Keratinocyte (primary cell): Measurements from ENCODE around the gene ZBTB14. TPM values are rescaled to one million over a fixed set of nuclear protein-coding genes. Genes with fewer than 3 reads are reported as not detected.

Experiments used
- DNase-seq: peaks from one replicate; pipeline ENCODE4 v3.0.0-alpha.2; 2011; ENCODE audit warnings: low read depth, missing footprints, low spot score
- FAIRE-seq: peaks from 2 replicates; lab custom pipeline; 2011; peaks lifted over from hg19 to GRCh38; lab: Jason Lieb, UNC
- H2AFZ ChIP-seq: 2 replicates; pipeline ENCODE4 v1.6.0; 2012; ENCODE audit warnings: low read length, control low read depth, inconsistent platforms; ENCODE audit not compliant: control insufficient read depth
- H3K27ac ChIP-seq: 2 replicates; pipeline ENCODE4 v1.5.1; 2011; ENCODE audit warnings: low read length; ENCODE audit not compliant: control insufficient read depth, insufficient read depth
- H3K27me3 ChIP-seq: 3 replicates; pipeline ENCODE4 v1.6.0; 2011; ENCODE audit warnings: low read length; ENCODE audit not compliant: control insufficient read depth, insufficient read depth; ENCODE audit errors: extremely low read depth
- H3K36me3 ChIP-seq, 2 experiments: 2 replicates in 1 of 2; 3 replicates in 1 of 2; pipeline ENCODE4 v1.5.1; 2011; ENCODE audit warnings: low read length in 2 of 2, mild to moderate bottlenecking in 1 of 2; ENCODE audit not compliant: control insufficient read depth in 2 of 2, insufficient read depth in 2 of 2; ENCODE audit errors: extremely low read depth in 1 of 2
- H3K4me1 ChIP-seq: 3 replicates; pipeline ENCODE4 v1.5.1; 2011; ENCODE audit warnings: low read length; ENCODE audit not compliant: control insufficient read depth, insufficient read depth; ENCODE audit errors: extremely low read depth
- H3K4me2 ChIP-seq: 3 replicates; pipeline ENCODE4 v1.6.0; 2011; ENCODE audit warnings: low read depth, low read length; ENCODE audit not compliant: control insufficient read depth, insufficient read depth; ENCODE audit errors: extremely low read depth
- H3K4me3 ChIP-seq, 3 experiments: fragments of 200-600 bp in 1 of 3; sonication (generic) in 1 of 3; 2 replicates in 2 of 3; 3 replicates in 1 of 3; pipeline ENCODE4 v1.5.1; 2011 to 2016; ENCODE audit warnings: low read length in 3 of 3, mild to moderate bottlenecking in 3 of 3, control low read depth in 2 of 3, inconsistent platforms in 1 of 3, low read depth in 1 of 3, mixed read lengths in 1 of 3, mixed run types in 1 of 3, moderate library complexity in 1 of 3; ENCODE audit not compliant: control insufficient read depth in 2 of 3, insufficient read depth in 2 of 3; ENCODE audit errors: extremely low read depth in 1 of 3
- H3K79me2 ChIP-seq: 2 replicates; pipeline ENCODE4 v1.6.0; 2012; ENCODE audit warnings: low read length; ENCODE audit not compliant: control insufficient read depth, insufficient read depth
- H3K9ac ChIP-seq: 3 replicates; pipeline ENCODE4 v1.6.0; 2011; ENCODE audit warnings: low read length; ENCODE audit not compliant: control insufficient read depth, insufficient read depth; ENCODE audit errors: extremely low read depth
- H3K9me1 ChIP-seq: 3 replicates; pipeline ENCODE4 v1.6.0; 2011; ENCODE audit warnings: low read length; ENCODE audit not compliant: control insufficient read depth, insufficient read depth; ENCODE audit errors: extremely low read depth
- H3K9me3 ChIP-seq: 2 replicates; pipeline ENCODE4 v1.5.1; 2012; ENCODE audit warnings: low read depth, low read length; ENCODE audit not compliant: control insufficient read depth
- H4K20me1 ChIP-seq: 3 replicates; pipeline ENCODE4 v1.6.0; 2011; ENCODE audit warnings: low read length; ENCODE audit not compliant: control insufficient read depth, insufficient read depth; ENCODE audit errors: extremely low read depth
- EZH2 ChIP-seq: IDR thresholded peaks from one replicate; pipeline ENCODE4 v1.6.1; 2012; ENCODE audit warnings: inconsistent platforms, mild to moderate bottlenecking, low read length, moderate library complexity
- dilution Hi-C: fragments of 300-500 bp; cut with MboI; formaldehyde crosslinking; loops from one replicate; pipeline ENCODE4 v1.7.0; 2020; ENCODE audit warnings: low sequenced_read_pairs; ENCODE audit not compliant: extremely low pct_ligation_motif_present
- polyA plus RNA-seq, 5 experiments: library from polyadenylated mRNA; depleted of rRNA in 3 of 5; stranded (reverse) in 3 of 5; stranded (forward) in 1 of 5; unstranded in 1 of 5; fragments of >200 nt; gene quantifications; 1 replicate in 1 of 5; 2 replicates in 3 of 5; 3 replicates in 1 of 5; pipeline versions ENCODE4 v1.2.1 to v1.2.3, GENCODE V29; 2011 to 2012; ENCODE audit warnings: missing spikeins in 2 of 5, low read depth in 1 of 5, low replicate concordance in 1 of 5
- TF ChIP-seq, protein P1 (sequence below), 3 experiments: IDR thresholded peaks in 1 of 3; conservative IDR thresholded peaks in 1 of 3; optimal IDR thresholded peaks in 1 of 3; 2 replicates in 2 of 3; 3 replicates in 1 of 3; pipeline versions ENCODE3 to v1.5.1; 2011; ENCODE audit warnings: low read length in 3 of 3, mild to moderate bottlenecking in 3 of 3, moderate library complexity in 2 of 3, control low read depth in 1 of 3, inconsistent platforms in 1 of 3; ENCODE audit not compliant: insufficient read depth in 2 of 3; ENCODE audit errors: extremely low read depth in 1 of 3

The ZBTB14 gene
- polyA plus RNA-seq, 1 donor (not counting 4 experiments of a cell fraction or from before 2014, with no cell fraction given): 9.1 TPM

DNA sequence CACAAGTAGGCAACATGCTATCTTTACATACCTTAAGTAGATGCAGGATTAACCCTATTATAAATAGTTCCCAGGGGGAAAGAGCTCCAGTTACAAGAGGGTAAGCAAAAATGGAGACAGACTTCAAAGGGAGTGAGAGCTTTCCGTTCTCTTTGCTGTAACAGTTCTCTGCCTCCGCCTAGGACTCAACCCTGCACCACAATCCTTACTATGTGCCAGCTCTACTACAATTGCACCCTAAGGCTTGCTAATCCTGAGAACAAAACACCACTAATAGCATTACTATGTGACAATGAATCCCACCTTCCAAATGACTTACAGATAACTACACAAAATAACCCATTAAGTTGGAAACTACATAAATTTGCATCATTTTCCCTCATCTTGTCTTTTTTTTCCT lies 7.7 kb downstream of the ZBTB14 start:
- Histone ChIP-seq H3K9me3 (no peaks in the 10 kb centered on the region), H3K4me3 (no peak overlapping the region), H3K27ac (no peak overlapping the region), H2AFZ (no peak overlapping the region), H3K79me2 (no peaks in the 10 kb centered on the region), H3K27me3 (no peaks in the 10 kb centered on the region), H4K20me1 (no peaks in the 10 kb centered on the region), H3K4me1 (no peaks in the 10 kb centered on the region), H3K9me1 (no peaks in the 10 kb centered on the region), H3K4me2 (no peak overlapping the region), H3K36me3 (peaks cover 4 to 11% of the 10 kb centered on the region in 2 experiments), H3K9ac (no peak overlapping the region)
- TF ChIP-seq, protein P1, sequence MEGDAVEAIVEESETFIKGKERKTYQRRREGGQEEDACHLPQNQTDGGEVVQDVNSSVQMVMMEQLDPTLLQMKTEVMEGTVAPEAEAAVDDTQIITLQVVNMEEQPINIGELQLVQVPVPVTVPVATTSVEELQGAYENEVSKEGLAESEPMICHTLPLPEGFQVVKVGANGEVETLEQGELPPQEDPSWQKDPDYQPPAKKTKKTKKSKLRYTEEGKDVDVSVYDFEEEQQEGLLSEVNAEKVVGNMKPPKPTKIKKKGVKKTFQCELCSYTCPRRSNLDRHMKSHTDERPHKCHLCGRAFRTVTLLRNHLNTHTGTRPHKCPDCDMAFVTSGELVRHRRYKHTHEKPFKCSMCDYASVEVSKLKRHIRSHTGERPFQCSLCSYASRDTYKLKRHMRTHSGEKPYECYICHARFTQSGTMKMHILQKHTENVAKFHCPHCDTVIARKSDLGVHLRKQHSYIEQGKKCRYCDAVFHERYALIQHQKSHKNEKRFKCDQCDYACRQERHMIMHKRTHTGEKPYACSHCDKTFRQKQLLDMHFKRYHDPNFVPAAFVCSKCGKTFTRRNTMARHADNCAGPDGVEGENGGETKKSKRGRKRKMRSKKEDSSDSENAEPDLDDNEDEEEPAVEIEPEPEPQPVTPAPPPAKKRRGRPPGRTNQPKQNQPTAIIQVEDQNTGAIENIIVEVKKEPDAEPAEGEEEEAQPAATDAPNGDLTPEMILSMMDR (optimal IDR thresholded peaks at IDR 0.05 in 1 of 3, IDR thresholded peaks at IDR 0.05 in 1 of 3, conservative IDR thresholded peaks at IDR 0.05 in 1 of 3; ENCODE audit: extremely low read depth in 1 of 3, insufficient read depth in 2 of 3, low read length in 3 of 3): no peak
- no peak for TF ChIP-seq EZH2
- FAIRE-seq (no peak), DNase-seq (no peak)
- dilution Hi-C loops: no loop called here

DNA sequence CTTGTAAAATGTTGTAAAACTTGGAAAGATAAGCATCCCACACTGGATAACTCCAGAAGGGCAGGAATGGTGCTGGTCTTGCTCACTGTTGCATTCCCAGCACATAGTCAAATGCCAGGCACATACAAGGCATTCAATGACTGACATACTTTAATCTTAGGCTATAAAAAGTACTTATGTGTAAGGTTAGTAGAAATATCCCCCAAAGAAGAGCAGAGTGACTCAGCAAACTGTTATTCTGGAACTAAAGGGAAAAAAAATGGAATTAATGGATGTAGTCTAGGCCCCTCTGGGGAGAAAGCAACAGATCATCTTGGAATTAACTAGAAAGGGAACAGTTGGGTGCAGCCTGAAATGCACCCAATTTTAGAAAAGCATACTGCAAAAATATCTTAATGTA lies 9.0 kb downstream of the ZBTB14 start:
- Histone ChIP-seq H3K27me3 (no peaks in the 10 kb centered on the region), H4K20me1 (no peaks in the 10 kb centered on the region), H3K36me3 (peaks cover 4 to 8% of the 10 kb centered on the region in 2 experiments), H3K9ac (no peak overlapping the region), H2AFZ (no peak overlapping the region), H3K9me3 (no peaks in the 10 kb centered on the region), H3K27ac (no peak overlapping the region), H3K4me2 (no peak overlapping the region), H3K79me2 (no peaks in the 10 kb centered on the region), H3K4me1 (no peaks in the 10 kb centered on the region), H3K9me1 (no peaks in the 10 kb centered on the region), H3K4me3 (no peak overlapping the region)
- no peak for FAIRE-seq
- TF ChIP-seq, protein P1 (optimal IDR thresholded peaks at IDR 0.05 in 1 of 3, IDR thresholded peaks at IDR 0.05 in 1 of 3, conservative IDR thresholded peaks at IDR 0.05 in 1 of 3; ENCODE audit: extremely low read depth in 1 of 3, insufficient read depth in 2 of 3, low read length in 3 of 3): no peak
- TF ChIP-seq EZH2: no peak
- dilution Hi-C loops: no loop called here
- no peak for DNase-seq
